Measurements from ENCODE around the gene GOLGA6L6.
A peak's percentile ranks its signal among the peaks of the same experiment; 100 is the strongest.
"Not testable (repeated sequence)": the region's sequence is repeated elsewhere in the genome, so short reads cannot be mapped to it uniquely, and the experiment has no call there.

The GOLGA6L6 gene

DNA sequence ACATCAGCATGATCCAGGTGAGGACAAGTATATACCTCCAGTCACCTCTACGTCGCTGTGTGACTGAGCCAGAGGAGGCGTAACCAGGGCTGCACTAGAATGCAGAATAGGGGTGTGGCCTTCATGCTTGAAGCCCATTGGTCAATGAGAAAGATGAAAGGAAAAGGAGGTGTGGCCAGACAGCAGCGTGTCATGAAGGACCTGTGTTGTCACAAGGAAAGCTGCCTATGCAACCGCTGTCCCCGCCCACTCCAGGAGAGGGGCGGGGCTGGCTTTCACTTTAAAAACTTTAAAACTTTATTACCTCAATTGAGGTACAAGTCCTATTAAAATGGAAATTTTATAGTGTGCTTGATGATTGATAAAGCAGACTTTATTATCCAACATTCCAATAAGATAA lies at the start of gene GOLGA6L6:
TSS of gene GOLGA6L6 (minus strand) at position 101 of the 400 bp plus-strand sequence. CDS start at position 10, 91 bp downstream.
- DNase-seq: not testable (repeated sequence)

DNA sequence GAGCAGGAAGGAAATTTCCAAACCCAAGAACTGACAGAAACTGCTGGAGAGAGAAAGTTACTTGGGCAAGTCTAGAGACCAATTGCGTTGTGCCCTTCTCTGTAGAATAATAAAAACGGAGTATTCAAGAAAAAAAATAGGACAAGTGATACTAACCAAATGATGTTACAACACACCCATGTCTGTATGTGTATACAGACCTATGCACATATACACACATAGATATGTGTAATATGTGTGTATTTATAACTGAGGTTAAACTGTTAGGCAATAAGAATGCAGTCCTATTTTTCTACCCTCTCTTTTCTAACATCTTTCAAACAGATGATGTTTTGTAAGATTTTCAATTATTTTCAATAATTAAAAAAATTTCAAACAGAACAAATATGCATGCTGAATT lies 48.5 kb upstream of the GOLGA6L6 start:
- DNase-seq: not testable (repeated sequence)

- not testable (repeated sequence) for DNase-seq
Observed at GRCh38 chr15:20586821-20587220, 45.2 kb upstream of the GOLGA6L6 start.

DNA sequence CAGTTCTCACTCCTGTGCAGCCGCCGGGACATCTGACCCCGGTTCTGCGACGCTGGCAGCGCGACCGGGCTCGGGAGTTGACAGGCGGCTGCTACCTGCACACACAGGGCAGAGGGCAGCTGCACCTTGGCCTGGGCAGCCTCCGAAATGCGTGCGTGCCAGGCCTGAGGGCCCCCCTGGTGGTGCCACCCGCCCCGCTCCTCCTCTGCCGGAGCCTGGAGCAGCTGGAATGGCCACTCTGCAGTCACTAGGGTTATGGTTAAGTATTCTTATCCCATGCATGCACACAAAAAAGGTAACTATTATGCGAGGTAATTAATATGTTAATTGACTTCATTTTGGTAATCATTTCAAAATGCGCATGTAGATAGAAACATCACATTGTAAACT lies 41.1 kb upstream of the GOLGA6L6 start:
- DNase-seq: not testable (repeated sequence)

- DNase-seq: not testable (repeated sequence)
Observed at GRCh38 chr15:20582109-20582725, 40.6 kb upstream of the GOLGA6L6 start.

- DNase-seq: not testable (repeated sequence)
Observed at GRCh38 chr15:20581261-20582108, 39.9 kb upstream of the GOLGA6L6 start.

DNA sequence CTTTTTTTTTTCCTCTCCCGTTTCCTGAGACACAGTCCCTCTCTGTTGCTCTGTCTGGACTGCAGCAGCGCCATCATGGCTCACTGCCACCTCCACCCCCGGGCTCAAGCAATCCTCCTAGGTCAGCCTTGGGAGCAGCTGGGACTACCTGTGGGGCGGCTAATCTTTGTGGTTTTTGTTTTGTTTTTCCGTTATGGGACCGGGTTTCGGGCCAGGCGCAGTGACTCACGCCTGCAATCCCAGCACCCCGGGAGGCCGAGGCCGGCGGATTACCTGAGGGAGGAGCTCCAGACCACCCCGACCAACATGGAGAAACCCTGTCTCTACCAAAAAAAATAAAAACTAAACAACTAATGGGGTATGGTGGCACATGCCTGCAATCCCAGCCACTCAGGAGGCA lies 38.1 kb upstream of the GOLGA6L6 start:
- not testable (repeated sequence) for DNase-seq

GRCh38 chr15:20551289-20551688 lies 9.7 kb upstream of the GOLGA6L6 start:
- not testable (repeated sequence) for DNase-seq

GRCh38 chr15:20505926-20506658 lies 35.5 kb downstream of the GOLGA6L6 start:
- DNase-seq: peak; percentile 5

DNA sequence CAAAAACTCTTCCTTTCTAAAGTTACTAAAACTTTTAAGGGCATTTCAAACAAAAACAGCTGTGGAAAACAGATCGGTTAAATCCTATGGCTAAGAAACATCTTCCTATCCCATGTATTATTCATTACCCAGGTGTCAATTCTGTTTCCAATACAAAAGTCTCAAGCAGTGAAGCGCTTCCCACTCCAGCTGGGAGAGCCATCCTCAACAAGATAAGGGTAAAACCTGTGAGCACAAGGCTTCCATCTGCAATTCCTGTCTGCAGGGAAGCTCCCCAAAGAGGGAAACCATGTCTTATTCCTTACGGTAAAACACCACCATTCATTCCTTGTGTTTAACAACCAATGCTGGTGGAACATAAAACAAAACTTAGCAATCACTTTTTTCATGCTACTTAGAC lies 38.8 kb downstream of the GOLGA6L6 start:
- not testable (repeated sequence) for DNase-seq

- not testable (repeated sequence) for DNase-seq
Observed at GRCh38 chr15:20501512-20502222, 39.9 kb downstream of the GOLGA6L6 start.

- DNase-seq: not testable (repeated sequence)
Observed at GRCh38 chr15:20497781-20498180, 43.8 kb downstream of the GOLGA6L6 start.

GRCh38 chr15:20493035-20493434 lies 48.6 kb downstream of the GOLGA6L6 start:
- DNase-seq: not testable (repeated sequence)

GRCh38 chr15:20492598-20492997 lies 49.0 kb downstream of the GOLGA6L6 start:
- DNase-seq: not testable (repeated sequence)

DNA sequence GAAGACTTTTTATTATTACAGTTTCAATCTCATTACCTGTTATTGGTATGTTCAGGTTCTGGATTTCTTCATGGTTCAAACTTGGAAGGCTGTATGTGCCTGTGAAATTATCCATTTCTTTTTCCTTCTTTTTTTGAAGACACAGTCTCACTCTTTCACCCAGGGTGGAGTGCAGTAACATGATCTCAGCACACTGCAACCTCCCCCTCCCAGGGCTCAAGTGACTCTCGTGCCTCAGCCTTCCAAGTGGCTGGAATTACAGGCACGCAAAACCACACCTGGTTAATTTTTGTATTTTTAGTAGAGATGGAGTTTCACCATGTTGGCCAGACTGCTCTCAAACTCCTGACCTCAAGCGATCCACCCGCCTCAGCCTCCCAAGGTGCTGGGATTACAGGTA lies 52.3 kb downstream of the GOLGA6L6 start:
- not testable (repeated sequence) for DNase-seq
